Measurements from ENCODE around the gene STK11.
A peak's percentile ranks its signal among the peaks of the same experiment; 100 is the strongest.

GRCh38 chr19:1220976-1221903 lies 15.7 kb downstream of the STK11 start:
- TF ChIP-seq CTCF (IDR thresholded peaks at IDR 0.05): peak in 5 of 6 experiments; percentile 17 to 73 (median 51)
- TF ChIP-seq POLR2A (IDR thresholded peaks at IDR 0.05): no peak
